Prostate gland (tissue), 2 donors: ENCODE measurements around the gene CEBPZ.

Experiments used
- CTCF ChIP-seq, 4 experiments: fragments of 200-600 bp in 2 of 4; fragments of 450-650 bp in 2 of 4; sonication (generic) in 2 of 4; IDR thresholded peaks; 1 replicate in 3 of 4; 2 replicates in 1 of 4; pipeline ENCODE4 v1.5.1; 2016 to 2019; ENCODE audit warnings: antibody characterized with exemption in 4 of 4, mild to moderate bottlenecking in 2 of 4, moderate library complexity in 2 of 4
- POLR2AphosphoS5 ChIP-seq: sonication (generic); formaldehyde crosslinking; IDR thresholded peaks from one replicate; pipeline ENCODE4 v1.6.1; 2017; ENCODE audit warnings: antibody characterized with exemption

DNA sequence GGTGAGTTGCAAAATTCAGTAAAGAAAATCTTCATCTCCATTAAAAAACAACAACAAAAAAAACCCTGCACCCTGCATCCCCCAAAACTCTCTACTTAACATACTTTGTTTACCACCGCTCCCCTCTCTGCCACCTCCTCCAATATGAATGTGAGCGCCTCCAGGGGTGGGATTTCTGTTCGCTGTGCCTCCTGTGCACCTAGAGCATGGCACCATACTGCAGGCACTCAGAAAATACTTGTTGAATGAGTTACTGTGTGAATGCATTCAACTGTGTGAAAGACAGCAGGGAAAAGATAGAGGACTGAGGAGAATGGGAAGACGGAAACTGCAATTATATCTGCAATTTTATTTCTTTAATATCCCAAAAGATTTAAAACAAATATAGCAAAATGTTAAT lies 4.5 kb downstream of the CEBPZ start:
- TF ChIP-seq CTCF (IDR thresholded peaks at IDR 0.05) (no peak), POLR2AphosphoS5 (no peak)
